PC-9 (cell line): ENCODE results near the gene GORASP1. TPM values are rescaled to one million over a fixed set of nuclear protein-coding genes. Genes with fewer than 3 reads are reported as not detected.
A peak's percentile ranks its signal among the peaks of the same experiment; 100 is the strongest.

ENCODE experiments used
- BruUV-seq: library from RNA; stranded (reverse); fragments of 400-500 nt; replicated peaks from 2 replicates; lab custom pipeline; 2021; lab: Mats Ljungman, UMichigan
- CTCF ChIA-PET: fragments of 300-600 bp; sonication (Branson Sonifier 250); formaldehyde crosslinking; loops from one replicate; lab custom pipeline; 2022; ENCODE audit warnings: antibody characterized with exemption; lab: Charles Lee
- POLR2A ChIA-PET: fragments of 300-600 bp; sonication (Branson Sonifier 250); formaldehyde crosslinking; loops from one replicate; lab custom pipeline; 2022; ENCODE audit warnings: antibody characterized with exemption; ENCODE audit not compliant: unreplicated experiment; lab: Charles Lee
- DNase-seq, 2 experiments: peaks; one replicate each; pipeline versions ENCODE4 v3.0.0 to v3.0.0-alpha.2; 2015 to 2022; ENCODE audit warnings: mixed read lengths in 1 of 2
- H2AFZ ChIP-seq: fragments of 200-600 bp; sonication (generic); 2 replicates; pipeline ENCODE4 v1.8.1; 2017; ENCODE audit warnings: antibody characterized with exemption
- H3F3A ChIP-seq: fragments of 200-600 bp; sonication (generic); 2 replicates; pipeline ENCODE4 v1.8.1; 2017; ENCODE audit warnings: antibody characterized with exemption, mild to moderate bottlenecking, low read depth; ENCODE audit not compliant: insufficient read depth
- H3K27ac ChIP-seq: fragments of 200-600 bp; sonication (generic); 2 replicates; pipeline ENCODE4 v1.6.1; 2016; ENCODE audit warnings: mixed run types
- H3K27me3 ChIP-seq: fragments of 200-600 bp; sonication (generic); 2 replicates; pipeline ENCODE4 v1.6.1; 2016; ENCODE audit warnings: low read depth, mixed run types; ENCODE audit not compliant: insufficient read depth
- H3K36me3 ChIP-seq: fragments of 200-600 bp; sonication (generic); 2 replicates; pipeline ENCODE4 v1.6.1; 2016; ENCODE audit warnings: low read depth, mixed run types
- H3K4me1 ChIP-seq: fragments of 200-600 bp; sonication (generic); replicated peaks from 2 replicates; pipeline ENCODE4 v1.6.1; 2016; ENCODE audit warnings: mixed run types; ENCODE audit not compliant: insufficient read depth
- H3K4me2 ChIP-seq: fragments of 200-600 bp; sonication (generic); 2 replicates; pipeline ENCODE4 v1.6.1; 2017; ENCODE audit warnings: mixed run types
- H3K4me3 ChIP-seq: fragments of 200-600 bp; sonication (generic); 2 replicates; pipeline ENCODE4 v1.6.1; 2016; ENCODE audit warnings: mixed run types
- H3K79me2 ChIP-seq: fragments of 200-600 bp; sonication (generic); 2 replicates; pipeline ENCODE4 v1.6.1; 2017; ENCODE audit warnings: low read depth, mixed run types
- H3K9me2 ChIP-seq: fragments of 200-600 bp; sonication (generic); 2 replicates; pipeline ENCODE4 v1.8.1; 2017; ENCODE audit warnings: mild to moderate bottlenecking; ENCODE audit not compliant: insufficient read depth
- H3K9me3 ChIP-seq: fragments of 200-600 bp; sonication (generic); 2 replicates; pipeline ENCODE4 v1.8.1; 2016; ENCODE audit warnings: low read depth; ENCODE audit not compliant: insufficient read depth
- H4K20me1 ChIP-seq: fragments of 200-600 bp; sonication (generic); 2 replicates; pipeline ENCODE4 v1.8.1; 2017; ENCODE audit not compliant: insufficient read depth
- CTCF ChIP-seq: fragments of 200-600 bp; sonication (generic); conservative IDR thresholded peaks from 2 replicates; pipeline ENCODE4 v1.6.1; 2017; ENCODE audit warnings: mixed run types, antibody characterized with exemption, mild to moderate bottlenecking, moderate library complexity
- EZH2 ChIP-seq: fragments of 200-600 bp; sonication (generic); IDR thresholded peaks from 2 replicates; pipeline ENCODE4 v1.8.0; 2017; ENCODE audit warnings: antibody characterized with exemption, low read depth
- intact Hi-C: fragments of 100-400 bp; cut with micrococcal nuclease; formaldehyde crosslinking; loops from one replicate; pipeline ENCODE4 v1.10.0; 2022; ENCODE audit not compliant: unreplicated experiment
- total RNA-seq: library from RNA; stranded (reverse); gene quantifications from 2 replicates; pipeline ENCODE4 v1.2.3, GENCODE V29; 2021

Gene GORASP1
- total RNA-seq, 1 experiment from 2014 or later = 43.4 TPM

- TF ChIP-seq EZH2 = no peak
- TF ChIP-seq CTCF = no peak
- no peaks in the 10 kb centered on the region for H3K9me2 ChIP-seq
- peak overlapping the region; percentile 40; the same call in 1 of the 2 replicates for H3K4me3 ChIP-seq
- H3K79me2 ChIP-seq = peaks cover 51% of the 10 kb centered on the region
- H3K9me3 ChIP-seq = no peaks in the 10 kb centered on the region
- peak overlapping the region; percentile 65 for H3K27ac ChIP-seq
- BruUV-seq = no TSS peak
- H2AFZ ChIP-seq = no peak overlapping the region
- ChIA-PET POLR2A (interaction anchor here (0.5 to 0.6 kb wide), 3 partner anchors 31 to 982 kb away, joined by 3 to 4 read pairs (median 4); partner anchors contain the start of genes GORASP1, OXSR1 and TTC21A), CTCF (interaction anchor here (0.5 kb wide), 1 partner anchor 60 kb away, joined by 5 read pairs; no protein-coding TSS in a partner anchor)
- no peaks in the 10 kb centered on the region for H3K27me3 ChIP-seq
- intact Hi-C loops = loop anchor here (10.0 kb wide), 1 partner anchor 1202 kb away; no protein-coding TSS in a partner anchor
- peaks cover 59% of the 10 kb centered on the region for H3F3A ChIP-seq
- H3K4me2 ChIP-seq = peak overlapping the region; percentile 96
- DNase-seq = peak; percentile 85 to 88
- H4K20me1 ChIP-seq = peaks cover 8% of the 10 kb centered on the region; the same call in 1 of the 2 replicates
- no peaks in the 10 kb centered on the region for H3K36me3 ChIP-seq
- H3K4me1 ChIP-seq = peaks cover 83% of the 10 kb centered on the region
Observed at GRCh38 chr3:39146611-39147591, 39.5 kb upstream of the GORASP1 start.

- H2AFZ ChIP-seq = no peak overlapping the region
- no TSS peak for BruUV-seq
- CTCF ChIA-PET = no interaction called here
- TF ChIP-seq CTCF = no peak
- TF ChIP-seq EZH2 = no peak
- POLR2A ChIA-PET = interaction anchor here (0.5 kb wide), 1 partner anchor 32 kb away, joined by 3 read pairs; no protein-coding TSS in a partner anchor
- peaks cover 51% of the 10 kb centered on the region for H3K79me2 ChIP-seq
- peaks cover 8% of the 10 kb centered on the region; the same call in 1 of the 2 replicates for H4K20me1 ChIP-seq
- H3K27ac ChIP-seq = no peak overlapping the region
- no peaks in the 10 kb centered on the region for H3K27me3 ChIP-seq
- no peaks in the 10 kb centered on the region for H3K36me3 ChIP-seq
- peaks cover 82% of the 10 kb centered on the region for H3K4me1 ChIP-seq
- no peak for DNase-seq
- H3K4me3 ChIP-seq = no peak overlapping the region
- H3K4me2 ChIP-seq = peak overlapping the region; percentile 96
- H3K9me2 ChIP-seq = no peaks in the 10 kb centered on the region
- H3F3A ChIP-seq = peaks cover 58% of the 10 kb centered on the region
- intact Hi-C loops = loop anchor here (10.0 kb wide), 1 partner anchor 1201 kb away; no protein-coding TSS in a partner anchor
- no peaks in the 10 kb centered on the region for H3K9me3 ChIP-seq
Observed at GRCh38 chr3:39146083-39146501, 38.7 kb upstream of the GORASP1 start.

GRCh38 chr3:39144748-39145380 is 37.4 kb upstream of the GORASP1 start:
- no peak for DNase-seq
- H3K9me2 ChIP-seq = no peaks in the 10 kb centered on the region
- H2AFZ ChIP-seq = no peak overlapping the region
- H3K4me2 ChIP-seq = no peak overlapping the region
- TF ChIP-seq EZH2 (no peak), CTCF (no peak)
- H3F3A ChIP-seq = peaks cover 56% of the 10 kb centered on the region
- no peaks in the 10 kb centered on the region for H3K9me3 ChIP-seq
- H4K20me1 ChIP-seq = peaks cover 7% of the 10 kb centered on the region; the same call in 1 of the 2 replicates
- BruUV-seq = no TSS peak
- no peak overlapping the region for H3K27ac ChIP-seq
- peaks cover 82% of the 10 kb centered on the region for H3K4me1 ChIP-seq
- no peaks in the 10 kb centered on the region for H3K36me3 ChIP-seq
- no peak overlapping the region for H3K4me3 ChIP-seq
- POLR2A ChIA-PET = no interaction called here
- CTCF ChIA-PET = no interaction called here
- H3K79me2 ChIP-seq = peaks cover 43% of the 10 kb centered on the region
- intact Hi-C loops = loop anchor here (10.0 kb wide), 1 partner anchor 1200 kb away; no protein-coding TSS in a partner anchor
- no peaks in the 10 kb centered on the region for H3K27me3 ChIP-seq
